Testis (tissue), 3 donors: Measurements from ENCODE around the gene SLC26A9. TPM values are rescaled to one million over a fixed set of nuclear protein-coding genes. Genes with fewer than 3 reads are reported as not detected.

Experiments
- DNase-seq: peaks from one replicate; pipeline ENCODE4 v3.0.0-alpha.2; 2019
- H3K27ac ChIP-seq, 2 donors: fragments of 200-600 bp; sonication (generic); one replicate each; pipeline ENCODE4 v1.5.1; 2019
- H3K27me3 ChIP-seq: fragments of 200-600 bp; sonication (generic); one replicate; pipeline ENCODE4 v1.5.1; 2019
- H3K36me3 ChIP-seq: fragments of 200-600 bp; sonication (generic); one replicate; pipeline ENCODE4 v1.5.1; 2017; ENCODE audit warnings: low read depth; ENCODE audit errors: missing control alignments
- H3K4me1 ChIP-seq: fragments of 200-600 bp; sonication (generic); one replicate; pipeline ENCODE4 v1.5.1; 2019
- H3K4me3 ChIP-seq, 2 donors: fragments of 200-600 bp; sonication (generic); one replicate each; pipeline ENCODE4 v1.5.1; 2017 to 2019
- H3K9me3 ChIP-seq: fragments of 200-600 bp; sonication (generic); one replicate; pipeline ENCODE4 v1.5.1; 2017
- POLR2A ChIP-seq: fragments of 450-650 bp; IDR thresholded peaks from one replicate; pipeline ENCODE4 v1.6.1; 2017; ENCODE audit warnings: antibody characterized with exemption, mild to moderate bottlenecking, moderate library complexity
- WGBS, 2 donors: methylation state at CpG; one replicate each; pipeline ENCODE4 v1.1.5; 2018; 5-methylcytosine and 5-hydroxymethylcytosine counted together
- intact Hi-C: fragments of 100-400 bp; cut with DNase I; formaldehyde crosslinking; loops from one replicate; pipeline ENCODE4 v1.15.1; 2023; ENCODE audit warnings: low total_unique reads
- polyA plus RNA-seq: library from polyadenylated mRNA; stranded (reverse); fragments of 350-450 nt; fragmentation: Illumina TruSeq; extraction: RNeasy Lipid Tissue Mini Kit (QIAGEN cat#74804); gene quantifications from one replicate; pipeline ENCODE4 v1.2.3, GENCODE V29; 2014; ENCODE audit warnings: low read depth, low replicate concordance; ENCODE audit not compliant: insufficient read depth
- total RNA-seq, 2 donors: library from RNA; depleted of rRNA; stranded (reverse); fragments of >200 nt; gene quantifications; one replicate each; pipeline ENCODE4 v1.2.3, GENCODE V29; 2016
- TF ChIP-seq, protein P1 (sequence below), 3 experiments: fragments of 450-650 bp in 2 of 3; fragments of 200-600 bp in 1 of 3; sonication (generic) in 1 of 3; IDR thresholded peaks; one replicate each; pipeline ENCODE4 v1.5.1; 2016 to 2019; ENCODE audit warnings: antibody characterized with exemption in 3 of 3, mild to moderate bottlenecking in 2 of 3, moderate library complexity in 1 of 3

The SLC26A9 gene
- total and polyA plus RNA-seq, 3 donors from 2014 or later = 0.24 to 0.43 (median 0.26) TPM

DNA sequence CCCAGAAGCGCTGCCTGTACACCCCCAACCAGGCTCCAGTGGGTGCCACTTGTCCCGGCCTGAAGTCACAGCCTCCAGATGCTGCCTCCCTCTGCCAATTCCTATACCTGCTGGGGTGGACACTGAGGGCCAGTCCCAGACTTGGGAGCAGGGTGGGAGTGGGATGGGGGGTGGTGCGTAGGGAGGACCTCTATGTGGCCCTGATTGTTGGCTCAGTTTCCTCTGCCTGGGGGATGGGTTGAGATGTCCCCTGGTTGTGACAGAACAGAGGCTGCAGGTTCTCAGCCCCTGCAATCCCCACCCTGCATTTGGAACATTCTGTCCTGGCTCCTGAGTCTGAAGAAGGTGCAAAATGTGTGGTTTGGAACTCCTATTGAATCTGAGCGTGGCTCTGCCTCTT is 32.8 kb upstream of the SLC26A9 start:
- WGBS, 2 donors = 73 to 89% methylated on average over 4 of the region's 4 CpGs
- Histone ChIP-seq H3K9me3 (no peaks in the 10 kb centered on the region), H3K4me3 (no peak overlapping the region), H3K36me3 (no peaks in the 10 kb centered on the region), H3K4me1 (peaks cover 19% of the 10 kb centered on the region), H3K27me3 (no peaks in the 10 kb centered on the region), H3K27ac (no peak overlapping the region)
- intact Hi-C loops = loop anchor here (5.0 to 10.0 kb wide), 2 partner anchors 59 to 181 kb away; no protein-coding TSS in a partner anchor
- TF ChIP-seq, protein P1, sequence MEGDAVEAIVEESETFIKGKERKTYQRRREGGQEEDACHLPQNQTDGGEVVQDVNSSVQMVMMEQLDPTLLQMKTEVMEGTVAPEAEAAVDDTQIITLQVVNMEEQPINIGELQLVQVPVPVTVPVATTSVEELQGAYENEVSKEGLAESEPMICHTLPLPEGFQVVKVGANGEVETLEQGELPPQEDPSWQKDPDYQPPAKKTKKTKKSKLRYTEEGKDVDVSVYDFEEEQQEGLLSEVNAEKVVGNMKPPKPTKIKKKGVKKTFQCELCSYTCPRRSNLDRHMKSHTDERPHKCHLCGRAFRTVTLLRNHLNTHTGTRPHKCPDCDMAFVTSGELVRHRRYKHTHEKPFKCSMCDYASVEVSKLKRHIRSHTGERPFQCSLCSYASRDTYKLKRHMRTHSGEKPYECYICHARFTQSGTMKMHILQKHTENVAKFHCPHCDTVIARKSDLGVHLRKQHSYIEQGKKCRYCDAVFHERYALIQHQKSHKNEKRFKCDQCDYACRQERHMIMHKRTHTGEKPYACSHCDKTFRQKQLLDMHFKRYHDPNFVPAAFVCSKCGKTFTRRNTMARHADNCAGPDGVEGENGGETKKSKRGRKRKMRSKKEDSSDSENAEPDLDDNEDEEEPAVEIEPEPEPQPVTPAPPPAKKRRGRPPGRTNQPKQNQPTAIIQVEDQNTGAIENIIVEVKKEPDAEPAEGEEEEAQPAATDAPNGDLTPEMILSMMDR (IDR thresholded peaks at IDR 0.05) = no peak
- TF ChIP-seq POLR2A = no peak
- no peak for DNase-seq

DNA sequence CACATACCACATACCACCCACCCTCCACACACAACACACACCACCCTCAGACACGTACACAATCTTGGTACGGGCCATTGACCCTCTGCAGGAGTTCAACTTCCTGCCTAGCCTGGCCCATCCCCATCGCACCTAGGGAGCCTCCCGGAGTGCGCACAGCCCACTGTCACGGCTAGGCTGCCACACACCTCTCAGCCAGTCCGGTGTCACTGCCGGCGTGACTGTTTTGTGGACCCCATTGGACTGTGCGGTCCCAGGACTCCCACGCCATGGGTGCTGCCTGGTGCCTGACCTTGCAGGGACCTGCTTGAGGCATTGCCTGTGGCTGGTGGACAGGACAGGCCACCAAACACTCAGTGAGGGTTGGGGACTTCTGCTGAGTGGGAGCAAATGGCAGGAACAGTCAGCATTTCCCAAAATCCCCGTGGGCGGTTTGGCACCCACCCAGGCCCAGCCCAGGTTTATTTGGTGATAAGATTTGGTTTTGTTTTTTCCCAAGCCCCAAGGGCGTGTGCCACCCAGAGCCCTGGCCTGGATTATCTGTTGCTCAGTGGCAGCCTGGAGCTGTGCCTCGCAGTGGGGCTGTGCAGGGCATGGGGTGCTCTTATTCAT is 32.2 kb upstream of the SLC26A9 start:
- no peaks in the 10 kb centered on the region for H3K36me3 ChIP-seq
- WGBS, 2 donors = 69% methylated on average over 10 to 15 of the region's 15 CpGs

DNA sequence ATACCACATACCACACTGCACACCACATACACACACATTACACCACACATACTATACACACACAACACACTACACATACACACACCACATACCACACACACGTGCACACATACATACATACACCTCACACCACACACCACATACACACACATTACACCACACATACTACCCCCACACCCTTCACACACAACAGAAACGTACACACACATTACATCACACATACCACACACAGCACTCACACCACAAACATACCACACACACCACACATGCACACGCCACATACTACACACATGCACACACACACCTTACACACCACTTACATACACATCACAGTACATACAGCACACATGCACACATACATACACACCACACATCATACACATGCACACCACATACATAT is 31.5 kb upstream of the SLC26A9 start:
- Histone ChIP-seq H3K36me3 (no peaks in the 10 kb centered on the region), H3K27me3 (no peaks in the 10 kb centered on the region), H3K27ac (no peak overlapping the region), H3K9me3 (no peaks in the 10 kb centered on the region), H3K4me1 (peaks cover 19% of the 10 kb centered on the region), H3K4me3 (no peak overlapping the region)
- 88 to 90% methylated on average over 3 of the region's 3 CpGs for WGBS, 2 donors
- TF ChIP-seq, protein P1 (IDR thresholded peaks at IDR 0.05) = no peak
- no peak for TF ChIP-seq POLR2A
- no peak for DNase-seq
- intact Hi-C loops = loop anchor here (5.0 to 10.0 kb wide), 2 partner anchors 57 to 180 kb away; no protein-coding TSS in a partner anchor

More for the DNA sequence above, 32.2 kb upstream of the SLC26A9 start:
- DNase-seq = no peak
- Histone ChIP-seq H3K4me3 (no peak overlapping the region), H3K9me3 (no peaks in the 10 kb centered on the region), H3K27me3 (no peaks in the 10 kb centered on the region), H3K4me1 (peaks cover 19% of the 10 kb centered on the region), H3K27ac (no peak overlapping the region)
- TF ChIP-seq POLR2A = no peak
- TF ChIP-seq, protein P1 (IDR thresholded peaks at IDR 0.05) = no peak
- intact Hi-C loops = loop anchor here (5.0 to 10.0 kb wide), 2 partner anchors 58 to 181 kb away; no protein-coding TSS in a partner anchor

DNA sequence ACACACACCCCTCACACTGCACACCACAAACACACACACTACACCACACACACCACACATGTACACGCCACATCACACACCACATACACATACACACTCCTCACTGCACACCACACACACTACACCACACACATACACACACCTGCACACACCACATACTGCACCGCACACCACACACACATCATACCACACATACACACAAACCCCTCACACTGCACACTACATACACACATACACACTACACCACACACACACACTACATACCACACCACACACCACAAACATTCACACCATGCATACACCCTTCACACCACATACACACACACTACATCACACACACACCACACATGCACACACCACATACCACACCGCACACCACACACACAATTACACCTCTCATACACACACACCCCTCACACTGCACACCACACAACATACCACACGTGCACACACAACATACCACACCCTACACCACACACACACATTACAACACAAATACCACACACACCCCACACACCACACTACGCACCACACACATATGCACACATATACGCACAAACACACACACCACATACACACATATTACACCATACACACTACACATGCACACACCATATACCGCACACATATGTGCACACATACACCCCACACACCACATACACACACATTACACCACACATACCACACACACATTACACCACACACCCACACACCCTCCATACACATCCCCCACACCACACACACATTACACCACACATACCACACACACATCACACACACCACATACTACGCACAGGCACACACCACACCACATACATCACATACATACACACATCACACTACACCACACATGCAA is 30.3 kb upstream of the SLC26A9 start:
- no peak overlapping the region for H3K27ac ChIP-seq
- no peaks in the 10 kb centered on the region for H3K9me3 ChIP-seq
- TF ChIP-seq, protein P1 (IDR thresholded peaks at IDR 0.05) = no peak
- no peak for TF ChIP-seq POLR2A
- H3K27me3 ChIP-seq = no peaks in the 10 kb centered on the region
- intact Hi-C loops = loop anchor here (10.0 kb wide), 1 partner anchor 179 kb away; no protein-coding TSS in a partner anchor
- H3K4me1 ChIP-seq = peaks cover 19% of the 10 kb centered on the region
- 84 to 91% methylated on average over 8 of the region's 8 CpGs for WGBS, 2 donors
- no peak overlapping the region for H3K4me3 ChIP-seq
- DNase-seq = no peak
- H3K36me3 ChIP-seq = no peaks in the 10 kb centered on the region
